Activated naive CD8-positive, alpha-beta T cell treated with anti-CD3 and anti-CD28 coated beads, Interleukin-2, amount 50 U/mL, for 24 hours (primary cell): ENCODE data around the gene ACTL6B.

Experiments
- ATAC-seq: fragments of 150-1000 bp; cut with Tn5 transposase; one replicate; pipeline ENCODE4 v1.10.0; 2021
- DNase-seq: peaks from one replicate; pipeline ENCODE4 v3.0.0; 2021
- H3K27ac Mint-ChIP-seq: one replicate; pipeline ENCODE4 v1.8.0; 2021; ENCODE audit warnings: mild to moderate bottlenecking, mixed read lengths
- H3K27me3 Mint-ChIP-seq: one replicate; pipeline ENCODE4 v1.8.0; 2021; ENCODE audit warnings: mixed read lengths
- H3K36me3 Mint-ChIP-seq: one replicate; pipeline ENCODE4 v1.8.0; 2021; ENCODE audit warnings: low read depth, mixed read lengths
- H3K4me1 Mint-ChIP-seq: one replicate; pipeline ENCODE4 v1.8.0; 2021; ENCODE audit warnings: mixed read lengths
- H3K4me3 Mint-ChIP-seq: one replicate; pipeline ENCODE4 v1.8.0; 2021; ENCODE audit warnings: mild to moderate bottlenecking, moderate library complexity, mixed read lengths
- H3K9me3 Mint-ChIP-seq: one replicate; pipeline ENCODE4 v1.8.0; 2021; ENCODE audit warnings: mixed read lengths

The ACTL6B gene

GRCh38 chr7:100679129-100679926 is 23.1 kb upstream of the ACTL6B start:
- Mint-ChIP-seq H3K4me3 (no peak overlapping the region), H3K4me1 (peaks cover 21% of the 10 kb centered on the region), H3K36me3 (peaks cover 10% of the 10 kb centered on the region), H3K27me3 (no peaks in the 10 kb centered on the region), H3K27ac (peak overlapping the region; percentile 75), H3K9me3 (no peaks in the 10 kb centered on the region)
- no peak for DNase-seq
- ATAC-seq, result no peak

GRCh38 chr7:100678291-100678984 is 22.2 kb upstream of the ACTL6B start:
- Mint-ChIP-seq H3K4me1 (peaks cover 21% of the 10 kb centered on the region), H3K27ac (no peak overlapping the region), H3K9me3 (no peaks in the 10 kb centered on the region), H3K27me3 (no peaks in the 10 kb centered on the region), H3K36me3 (peaks cover 10% of the 10 kb centered on the region), H3K4me3 (no peak overlapping the region)
- ATAC-seq (no peak), DNase-seq (no peak)

- DNase-seq (no peak), ATAC-seq (no peak)
- H3K9me3 Mint-ChIP-seq, result no peaks in the 10 kb centered on the region
- H3K27ac Mint-ChIP-seq, result no peak overlapping the region
- peaks cover 10% of the 10 kb centered on the region for H3K36me3 Mint-ChIP-seq
- H3K4me1 Mint-ChIP-seq, result peaks cover 29% of the 10 kb centered on the region
- peak overlapping the region; percentile 8 for H3K4me3 Mint-ChIP-seq
- no peaks in the 10 kb centered on the region for H3K27me3 Mint-ChIP-seq
These were observed 21.3 kb upstream of the ACTL6B start for GRCh38 chr7:100677308-100678267.

GRCh38 chr7:100676501-100677306 is 20.5 kb upstream of the ACTL6B start:
- ATAC-seq, result no peak
- no peaks in the 10 kb centered on the region for H3K9me3 Mint-ChIP-seq
- no peaks in the 10 kb centered on the region for H3K27me3 Mint-ChIP-seq
- peaks cover 26% of the 10 kb centered on the region for H3K4me1 Mint-ChIP-seq
- H3K36me3 Mint-ChIP-seq, result peaks cover 10% of the 10 kb centered on the region
- H3K27ac Mint-ChIP-seq, result peak overlapping the region; percentile 72
- H3K4me3 Mint-ChIP-seq, result peak overlapping the region; percentile 83
- no peak for DNase-seq

- Mint-ChIP-seq H3K36me3 (peaks cover 10% of the 10 kb centered on the region), H3K4me3 (peak overlapping the region; percentile 83), H3K4me1 (peaks cover 26% of the 10 kb centered on the region), H3K27me3 (no peaks in the 10 kb centered on the region), H3K9me3 (no peaks in the 10 kb centered on the region), H3K27ac (peak overlapping the region; percentile 72)
- DNase-seq (peak; percentile 83), ATAC-seq (peak; percentile 55)
These were observed 19.5 kb upstream of the ACTL6B start for GRCh38 chr7:100675581-100676350.

- no peaks in the 10 kb centered on the region for H3K27me3 Mint-ChIP-seq
- H3K4me1 Mint-ChIP-seq, result peaks cover 23% of the 10 kb centered on the region
- H3K4me3 Mint-ChIP-seq, result peak overlapping the region; percentile 88
- no peak for DNase-seq
- no peaks in the 10 kb centered on the region for H3K9me3 Mint-ChIP-seq
- peaks cover 10% of the 10 kb centered on the region for H3K36me3 Mint-ChIP-seq
- no peak for ATAC-seq
- H3K27ac Mint-ChIP-seq, result no peak overlapping the region
These were observed 18.8 kb upstream of the ACTL6B start for GRCh38 chr7:100675105-100675451.

GRCh38 chr7:100674411-100675104 is 18.3 kb upstream of the ACTL6B start:
- Mint-ChIP-seq H3K9me3 (no peaks in the 10 kb centered on the region), H3K27me3 (no peaks in the 10 kb centered on the region), H3K4me1 (peaks cover 21% of the 10 kb centered on the region), H3K4me3 (peak overlapping the region; percentile 88), H3K27ac (peak overlapping the region; percentile 94), H3K36me3 (peaks cover 10% of the 10 kb centered on the region)
- ATAC-seq (no peak), DNase-seq (peak; percentile 43)

- H3K27ac Mint-ChIP-seq, result peak overlapping the region; percentile 94
- H3K9me3 Mint-ChIP-seq, result no peaks in the 10 kb centered on the region
- peak overlapping the region; percentile 88 for H3K4me3 Mint-ChIP-seq
- ATAC-seq (no peak), DNase-seq (peak; percentile 53)
- peaks cover 10% of the 10 kb centered on the region for H3K36me3 Mint-ChIP-seq
- peaks cover 21% of the 10 kb centered on the region for H3K4me1 Mint-ChIP-seq
- no peaks in the 10 kb centered on the region for H3K27me3 Mint-ChIP-seq
These were observed 17.7 kb upstream of the ACTL6B start for GRCh38 chr7:100673942-100674410.

GRCh38 chr7:100673302-100673941 is 17.2 kb upstream of the ACTL6B start, which contains the start of gene GNB2:
GNB2 (plus strand) TSS chr7:100673740; CDS start chr7:100676266, 2,526 bp downstream.
- ATAC-seq (peak; percentile 71), DNase-seq (peak; percentile 99)
- Mint-ChIP-seq H3K4me1 (peaks cover 20% of the 10 kb centered on the region), H3K9me3 (no peaks in the 10 kb centered on the region), H3K36me3 (peaks cover 9% of the 10 kb centered on the region), H3K27me3 (no peaks in the 10 kb centered on the region), H3K4me3 (peak within 1 kb of the TSS; percentile 88), H3K27ac (peak within 1 kb of the TSS; percentile 94)

GRCh38 chr7:100671353-100672327 is 15.4 kb upstream of the ACTL6B start:
- no peak overlapping the region for H3K27ac Mint-ChIP-seq
- no peak overlapping the region for H3K4me3 Mint-ChIP-seq
- ATAC-seq, result no peak

GRCh38 chr7:100670074-100670473 is 13.8 kb upstream of the ACTL6B start:
- H3K27me3 Mint-ChIP-seq, result no peaks in the 10 kb centered on the region
- peaks cover 9% of the 10 kb centered on the region for H3K4me1 Mint-ChIP-seq
- H3K9me3 Mint-ChIP-seq, result no peaks in the 10 kb centered on the region
- H3K27ac Mint-ChIP-seq, result no peak overlapping the region
- no peaks in the 10 kb centered on the region for H3K36me3 Mint-ChIP-seq
- ATAC-seq (no peak), DNase-seq (no peak)
- H3K4me3 Mint-ChIP-seq, result no peak overlapping the region

More at GRCh38 chr7:100671353-100672327, 15.4 kb upstream of the ACTL6B start:
- no peak for DNase-seq
- Mint-ChIP-seq H3K27me3 (no peaks in the 10 kb centered on the region), H3K9me3 (no peaks in the 10 kb centered on the region), H3K36me3 (peaks cover 2% of the 10 kb centered on the region), H3K4me1 (peaks cover 13% of the 10 kb centered on the region)
